GM19043 (cell line): Measurements from ENCODE around the gene MRPL49.
"Not testable (repeated sequence)": the region's sequence is repeated elsewhere in the genome, so short reads cannot be mapped to it uniquely, and the experiment has no call there.

Experiments used
- ATAC-seq: cut with Tn5 transposase; IDR thresholded peaks from one replicate; pipeline ENCODE4 v1.9.1; 2021; ENCODE audit warnings: low read depth; ENCODE audit not compliant: unreplicated experiment

MRPL49 gene

GRCh38 chr11:65117206-65118096, 4.7 kb upstream of the MRPL49 start, which contains the start of gene ZNHIT2:
ZNHIT2 (minus strand) TSS chr11:65117701; CDS start chr11:65117653, 48 bp downstream.
- ATAC-seq: peak; percentile 62

- ATAC-seq: no peak
Measured at GRCh38 chr11:65118097-65118837, 3.9 kb upstream of the MRPL49 start.

- not testable (repeated sequence) for ATAC-seq
Measured at GRCh38 chr11:65118891-65119669, 3.0 kb upstream of the MRPL49 start.

- ATAC-seq: no peak
Measured at GRCh38 chr11:65119670-65119995, 2.5 kb upstream of the MRPL49 start.

GRCh38 chr11:65120831-65121230, 1.3 kb upstream of the MRPL49 start:
- no peak for ATAC-seq

- no peak for ATAC-seq
Measured at GRCh38 chr11:65121447-65121864, 665 bp upstream of the MRPL49 start.

- no peak for ATAC-seq
Measured at GRCh38 chr11:65124480-65125196, 2.5 kb downstream of the MRPL49 start.

GRCh38 chr11:65125197-65126056, 3.3 kb downstream of the MRPL49 start:
- ATAC-seq: no peak

GRCh38 chr11:65126624-65127274, 4.6 kb downstream of the MRPL49 start:
- ATAC-seq: no peak

- ATAC-seq: no peak
Measured at GRCh38 chr11:65127473-65128181, 5.5 kb downstream of the MRPL49 start.

- ATAC-seq: no peak
Measured at GRCh38 chr11:65128182-65129145, 6.3 kb downstream of the MRPL49 start.

GRCh38 chr11:65129649-65130441, 7.7 kb downstream of the MRPL49 start:
- no peak for ATAC-seq

GRCh38 chr11:65130631-65131416, 8.7 kb downstream of the MRPL49 start:
- ATAC-seq: no peak

GRCh38 chr11:65131417-65131776, 9.3 kb downstream of the MRPL49 start:
- ATAC-seq: no peak

- ATAC-seq: no peak
Measured at GRCh38 chr11:65131895-65132237, 9.7 kb downstream of the MRPL49 start.
